Esophagus squamous epithelium (tissue), 5 donors: ENCODE results near the gene OR6K3. TPM values are rescaled to one million over a fixed set of nuclear protein-coding genes. Genes with fewer than 3 reads are reported as not detected.

Experiments
- DNase-seq: peaks from one replicate; lab custom pipeline; 2025; lab: John Stamatoyannopoulos, UW
- H3K27ac ChIP-seq, 4 donors: fragments of 200-600 bp; sonication (generic); one replicate each; pipeline ENCODE4 v1.5.1; 2016 to 2019; ENCODE audit warnings: mild to moderate bottlenecking in 1 of 4
- H3K27me3 ChIP-seq, 4 donors: fragments of 200-600 bp; sonication (generic); 1 replicate in 3 of 4; 2 replicates in 1 of 4; pipeline versions ENCODE4 v1.5.1 to v1.6.0; 2017 to 2021; ENCODE audit warnings: antibody characterized with exemption in 1 of 4
- H3K36me3 ChIP-seq, 3 donors: fragments of 200-600 bp; sonication (generic); one replicate each; pipeline ENCODE4 v1.5.1; 2016 to 2019
- H3K4me1 ChIP-seq, 3 donors: fragments of 200-600 bp; sonication (generic); one replicate each; pipeline ENCODE4 v1.5.1; 2017 to 2019
- H3K4me3 ChIP-seq, 4 donors: fragments of 200-600 bp; sonication (generic); 1 replicate in 3 of 4; 2 replicates in 1 of 4; pipeline ENCODE4 v1.5.1; 2016 to 2019; ENCODE audit warnings: mild to moderate bottlenecking in 2 of 4, moderate library complexity in 1 of 4
- H3K9me3 ChIP-seq, 3 donors: fragments of 200-600 bp; sonication (generic); one replicate each; pipeline ENCODE4 v1.5.1; 2016 to 2019
- CTCF ChIP-seq, 6 experiments: fragments of 450-650 bp in 4 of 6; fragments of 200-600 bp in 2 of 6; sonication (generic) in 2 of 6; IDR thresholded peaks; one replicate each; pipeline ENCODE4 v1.5.1; 2016 to 2019; ENCODE audit warnings: antibody characterized with exemption in 6 of 6, mild to moderate bottlenecking in 4 of 6, moderate library complexity in 4 of 6
- POLR2A ChIP-seq, 4 donors: fragments of 450-650 bp; IDR thresholded peaks; one replicate each; pipeline ENCODE4 v1.6.1; 2017; ENCODE audit warnings: antibody characterized with exemption in 4 of 4, mild to moderate bottlenecking in 4 of 4, moderate library complexity in 3 of 4
- WGBS, 2 donors: methylation state at CpG; one replicate each; pipeline ENCODE4 v1.1.5; 2018; 5-methylcytosine and 5-hydroxymethylcytosine counted together
- intact Hi-C: fragments of 100-400 bp; cut with DNase I; formaldehyde crosslinking; loops from one replicate; pipeline ENCODE4 v1.15.0; 2022
- total RNA-seq, 4 donors: library from RNA; depleted of rRNA; stranded (reverse); fragments of >200 nt; gene quantifications; one replicate each; pipeline ENCODE4 v1.1.0, GENCODE V29; 2016
- donor health status: DM: yes; HTN: yes; CAD: no.

The OR6K3 gene
- total RNA-seq, 4 donors from 2014 or later, result not detected

GRCh38 chr1:158717344-158717743, 3.2 kb downstream of the OR6K3 start:
- intact Hi-C loops, result no loop called here
- no peak overlapping the region for H3K27ac ChIP-seq
- no peaks in the 10 kb centered on the region for H3K9me3 ChIP-seq
- no peaks in the 10 kb centered on the region for H3K36me3 ChIP-seq
- H3K4me1 ChIP-seq, result no peaks in the 10 kb centered on the region
- H3K27me3 ChIP-seq, result no peaks in the 10 kb centered on the region
- no peak overlapping the region for H3K4me3 ChIP-seq
- no peak for DNase-seq
- no peak for TF ChIP-seq POLR2A (IDR thresholded peaks at IDR 0.05)
- TF ChIP-seq CTCF (IDR thresholded peaks at IDR 0.05), result no peak
- WGBS, 2 donors, result 73 to 84% methylated on average over 6 of the region's 6 CpGs

GRCh38 chr1:158716335-158716734, 4.2 kb downstream of the OR6K3 start:
- H3K4me1 ChIP-seq, result no peaks in the 10 kb centered on the region
- no peaks in the 10 kb centered on the region for H3K36me3 ChIP-seq
- no peak overlapping the region for H3K4me3 ChIP-seq
- no peak for DNase-seq
- H3K27me3 ChIP-seq, result no peaks in the 10 kb centered on the region
- H3K9me3 ChIP-seq, result no peaks in the 10 kb centered on the region
- no peak for TF ChIP-seq CTCF (IDR thresholded peaks at IDR 0.05)
- TF ChIP-seq POLR2A (IDR thresholded peaks at IDR 0.05), result no peak
- H3K27ac ChIP-seq, result no peak overlapping the region
- WGBS, 2 donors, result 52 to 62% methylated on average over 1 of the region's 1 CpG
- intact Hi-C loops, result no loop called here

- H3K27ac ChIP-seq, result no peak overlapping the region
- 5 to 36% methylated on average over 1 of the region's 1 CpG for WGBS, 2 donors
- H3K4me3 ChIP-seq, result no peak overlapping the region
- no peaks in the 10 kb centered on the region for H3K27me3 ChIP-seq
- no peak for DNase-seq
- no peaks in the 10 kb centered on the region for H3K9me3 ChIP-seq
- no peaks in the 10 kb centered on the region for H3K36me3 ChIP-seq
- TF ChIP-seq CTCF (IDR thresholded peaks at IDR 0.05), result no peak
- H3K4me1 ChIP-seq, result no peaks in the 10 kb centered on the region
- intact Hi-C loops, result no loop called here
These were observed 5.8 kb downstream of the OR6K3 start for GRCh38 chr1:158714754-158715153.

GRCh38 chr1:158711098-158711497, 9.4 kb downstream of the OR6K3 start:
- Histone ChIP-seq H3K27me3 (no peaks in the 10 kb centered on the region), H3K4me1 (no peaks in the 10 kb centered on the region), H3K4me3 (no peak overlapping the region), H3K36me3 (no peaks in the 10 kb centered on the region), H3K27ac (no peak overlapping the region), H3K9me3 (no peaks in the 10 kb centered on the region)
- WGBS, 2 donors, result 49 to 54% methylated on average over 4 of the region's 4 CpGs
- TF ChIP-seq POLR2A (IDR thresholded peaks at IDR 0.05) (no peak), CTCF (IDR thresholded peaks at IDR 0.05) (no peak)
- no peak for DNase-seq
- intact Hi-C loops, result no loop called here

- intact Hi-C loops, result no loop called here
- no peak overlapping the region for H3K27ac ChIP-seq
- no peaks in the 10 kb centered on the region for H3K36me3 ChIP-seq
- 48 to 79% methylated on average over 2 of the region's 2 CpGs for WGBS, 2 donors
- no peaks in the 10 kb centered on the region for H3K4me1 ChIP-seq
- DNase-seq, result no peak
- H3K9me3 ChIP-seq, result no peaks in the 10 kb centered on the region
- no peaks in the 10 kb centered on the region for H3K27me3 ChIP-seq
- H3K4me3 ChIP-seq, result no peak overlapping the region
- TF ChIP-seq CTCF (IDR thresholded peaks at IDR 0.05) (no peak), POLR2A (IDR thresholded peaks at IDR 0.05) (no peak)
These were observed 14.4 kb downstream of the OR6K3 start for GRCh38 chr1:158706096-158706495.
